ENCODE measurements around the gene IQSEC3. TPM values are rescaled to one million over a fixed set of nuclear protein-coding genes. Genes with fewer than 3 reads are reported as not detected.

Gene IQSEC3
- polyA plus RNA-seq, 1 donor from 2014 or later, result 2.4 TPM

DNA sequence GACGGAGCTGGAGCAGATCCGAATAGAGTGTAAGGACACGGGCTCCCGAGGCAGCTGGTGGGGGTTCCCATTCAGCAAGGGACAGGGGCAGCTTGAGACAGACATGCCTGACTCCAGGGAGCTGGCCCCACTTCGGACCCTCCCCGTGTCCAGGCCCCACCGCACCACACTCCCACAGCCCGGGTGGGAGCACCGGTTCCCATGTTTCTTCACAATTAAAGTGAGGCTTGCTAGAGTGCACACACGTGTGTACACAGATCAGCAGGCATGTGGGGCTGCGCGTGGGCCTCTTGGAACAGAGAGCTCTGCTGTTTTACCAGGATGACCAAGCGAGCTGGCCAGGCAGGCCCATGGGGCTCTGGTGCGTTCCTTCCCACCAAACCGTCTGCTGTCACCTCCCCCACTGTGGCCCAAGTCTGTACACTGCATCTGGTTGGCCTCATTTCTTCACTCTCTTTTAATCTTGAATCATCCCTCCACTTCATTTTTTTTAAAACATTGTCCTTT lies 99.3 kb downstream of the IQSEC3 start:
- no peak overlapping the region for H3K27ac ChIP-seq (ENCODE audit: low read length)
- H3K4me2 ChIP-seq (ENCODE audit: low read length), result no peak overlapping the region
- no peaks in the 10 kb centered on the region for H3K27me3 ChIP-seq (ENCODE audit: insufficient read depth, low read depth, low read length)
- H3K4me3 ChIP-seq (ENCODE audit: low read length), result no peak overlapping the region
- no peaks in the 10 kb centered on the region for H3K9me2 ChIP-seq (ENCODE audit: insufficient read depth, low read length)
- H4K20me1 ChIP-seq (ENCODE audit: insufficient read depth), result no peaks in the 10 kb centered on the region
- TF ChIP-seq MXI1 (conservative IDR thresholded peaks at IDR 0.05; ENCODE audit: poor library complexity, severe bottlenecking) (no peak), RAD21 (conservative IDR thresholded peaks at IDR 0.05) (no peak), POLR2AphosphoS5 (IDR thresholded peaks at IDR 0.05) (no peak), EZH2 (IDR thresholded peaks at IDR 0.05; ENCODE audit: borderline replicate concordance, insufficient read depth, low read length, poor library complexity, severe bottlenecking) (no peak), SMC3 (conservative IDR thresholded peaks at IDR 0.05; ENCODE audit: poor library complexity) (no peak), TAF1 (IDR thresholded peaks at IDR 0.05; ENCODE audit: low read depth) (no peak), EP300 (conservative IDR thresholded peaks at IDR 0.05; ENCODE audit: poor library complexity, severe bottlenecking) (no peak)
- TF ChIP-seq, protein P1, sequence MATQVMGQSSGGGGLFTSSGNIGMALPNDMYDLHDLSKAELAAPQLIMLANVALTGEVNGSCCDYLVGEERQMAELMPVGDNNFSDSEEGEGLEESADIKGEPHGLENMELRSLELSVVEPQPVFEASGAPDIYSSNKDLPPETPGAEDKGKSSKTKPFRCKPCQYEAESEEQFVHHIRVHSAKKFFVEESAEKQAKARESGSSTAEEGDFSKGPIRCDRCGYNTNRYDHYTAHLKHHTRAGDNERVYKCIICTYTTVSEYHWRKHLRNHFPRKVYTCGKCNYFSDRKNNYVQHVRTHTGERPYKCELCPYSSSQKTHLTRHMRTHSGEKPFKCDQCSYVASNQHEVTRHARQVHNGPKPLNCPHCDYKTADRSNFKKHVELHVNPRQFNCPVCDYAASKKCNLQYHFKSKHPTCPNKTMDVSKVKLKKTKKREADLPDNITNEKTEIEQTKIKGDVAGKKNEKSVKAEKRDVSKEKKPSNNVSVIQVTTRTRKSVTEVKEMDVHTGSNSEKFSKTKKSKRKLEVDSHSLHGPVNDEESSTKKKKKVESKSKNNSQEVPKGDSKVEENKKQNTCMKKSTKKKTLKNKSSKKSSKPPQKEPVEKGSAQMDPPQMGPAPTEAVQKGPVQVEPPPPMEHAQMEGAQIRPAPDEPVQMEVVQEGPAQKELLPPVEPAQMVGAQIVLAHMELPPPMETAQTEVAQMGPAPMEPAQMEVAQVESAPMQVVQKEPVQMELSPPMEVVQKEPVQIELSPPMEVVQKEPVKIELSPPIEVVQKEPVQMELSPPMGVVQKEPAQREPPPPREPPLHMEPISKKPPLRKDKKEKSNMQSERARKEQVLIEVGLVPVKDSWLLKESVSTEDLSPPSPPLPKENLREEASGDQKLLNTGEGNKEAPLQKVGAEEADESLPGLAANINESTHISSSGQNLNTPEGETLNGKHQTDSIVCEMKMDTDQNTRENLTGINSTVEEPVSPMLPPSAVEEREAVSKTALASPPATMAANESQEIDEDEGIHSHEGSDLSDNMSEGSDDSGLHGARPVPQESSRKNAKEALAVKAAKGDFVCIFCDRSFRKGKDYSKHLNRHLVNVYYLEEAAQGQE (IDR thresholded peaks at IDR 0.05; ENCODE audit: borderline replicate concordance), result no peak
- TF ChIP-seq, protein P2, sequence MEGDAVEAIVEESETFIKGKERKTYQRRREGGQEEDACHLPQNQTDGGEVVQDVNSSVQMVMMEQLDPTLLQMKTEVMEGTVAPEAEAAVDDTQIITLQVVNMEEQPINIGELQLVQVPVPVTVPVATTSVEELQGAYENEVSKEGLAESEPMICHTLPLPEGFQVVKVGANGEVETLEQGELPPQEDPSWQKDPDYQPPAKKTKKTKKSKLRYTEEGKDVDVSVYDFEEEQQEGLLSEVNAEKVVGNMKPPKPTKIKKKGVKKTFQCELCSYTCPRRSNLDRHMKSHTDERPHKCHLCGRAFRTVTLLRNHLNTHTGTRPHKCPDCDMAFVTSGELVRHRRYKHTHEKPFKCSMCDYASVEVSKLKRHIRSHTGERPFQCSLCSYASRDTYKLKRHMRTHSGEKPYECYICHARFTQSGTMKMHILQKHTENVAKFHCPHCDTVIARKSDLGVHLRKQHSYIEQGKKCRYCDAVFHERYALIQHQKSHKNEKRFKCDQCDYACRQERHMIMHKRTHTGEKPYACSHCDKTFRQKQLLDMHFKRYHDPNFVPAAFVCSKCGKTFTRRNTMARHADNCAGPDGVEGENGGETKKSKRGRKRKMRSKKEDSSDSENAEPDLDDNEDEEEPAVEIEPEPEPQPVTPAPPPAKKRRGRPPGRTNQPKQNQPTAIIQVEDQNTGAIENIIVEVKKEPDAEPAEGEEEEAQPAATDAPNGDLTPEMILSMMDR (IDR thresholded peaks at IDR 0.05; ENCODE audit: poor library complexity, severe bottlenecking), result no peak
- no peaks in the 10 kb centered on the region for H3F3A ChIP-seq (ENCODE audit: insufficient read depth, low read length, poor library complexity, severe bottlenecking)
- H3K36me3 ChIP-seq (ENCODE audit: insufficient read depth, low read length), result no peaks in the 10 kb centered on the region
- no peak overlapping the region for H3K9ac ChIP-seq (ENCODE audit: low read length)
- no peak overlapping the region for H2AFZ ChIP-seq (ENCODE audit: low read depth, low read length)
- H3K9me3 ChIP-seq (ENCODE audit: low read length), result no peaks in the 10 kb centered on the region
- no peaks in the 10 kb centered on the region for H3K79me2 ChIP-seq (replicated peaks; ENCODE audit: insufficient read depth, low read length)

DNA sequence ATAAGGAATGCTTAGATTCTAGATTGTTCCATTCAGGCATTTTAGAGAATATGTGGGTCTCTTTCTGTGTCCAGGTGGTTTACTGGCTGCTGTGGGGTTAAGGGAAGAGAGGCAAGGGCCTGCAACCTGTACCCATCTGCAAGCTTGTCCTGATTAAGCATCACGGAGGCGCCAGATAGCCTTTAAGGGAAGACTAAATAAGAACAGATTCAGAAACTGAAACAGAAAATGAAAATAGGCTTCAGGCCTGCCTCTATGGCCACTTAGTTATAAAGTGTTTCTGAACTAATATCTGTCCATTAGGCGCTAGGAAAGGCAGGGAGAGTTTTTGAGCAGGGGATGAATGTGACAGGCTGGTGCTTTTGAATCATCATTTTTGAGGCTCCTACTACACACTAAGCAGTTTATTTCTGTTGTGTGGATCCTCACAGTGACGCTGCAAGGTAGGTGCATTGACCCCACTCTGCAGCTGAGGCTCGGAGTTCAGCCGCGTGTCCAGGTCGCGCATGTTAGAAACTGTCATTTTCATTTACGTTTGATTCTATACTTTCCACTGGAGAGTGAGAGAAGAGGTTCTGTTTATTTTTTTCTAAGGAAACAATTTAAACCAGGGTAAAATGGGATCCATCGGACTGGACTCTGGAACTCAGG lies 100.0 kb downstream of the IQSEC3 start:
- no peaks in the 10 kb centered on the region for H3K9me2 ChIP-seq (ENCODE audit: insufficient read depth, low read length)
- no peak overlapping the region for H3K9ac ChIP-seq (ENCODE audit: low read length)
- no peak overlapping the region for H3K4me3 ChIP-seq (ENCODE audit: low read length)
- H3K79me2 ChIP-seq (replicated peaks; ENCODE audit: insufficient read depth, low read length), result no peaks in the 10 kb centered on the region
- H2AFZ ChIP-seq (ENCODE audit: low read depth, low read length), result no peak overlapping the region
- H3K36me3 ChIP-seq (ENCODE audit: insufficient read depth, low read length), result no peaks in the 10 kb centered on the region
- no peaks in the 10 kb centered on the region for H3F3A ChIP-seq (ENCODE audit: insufficient read depth, low read length, poor library complexity, severe bottlenecking)
- TF ChIP-seq SMC3 (conservative IDR thresholded peaks at IDR 0.05; ENCODE audit: poor library complexity) (no peak), EP300 (conservative IDR thresholded peaks at IDR 0.05; ENCODE audit: poor library complexity, severe bottlenecking) (no peak), TAF1 (IDR thresholded peaks at IDR 0.05; ENCODE audit: low read depth) (no peak), EZH2 (IDR thresholded peaks at IDR 0.05; ENCODE audit: borderline replicate concordance, insufficient read depth, low read length, poor library complexity, severe bottlenecking) (no peak), MXI1 (conservative IDR thresholded peaks at IDR 0.05; ENCODE audit: poor library complexity, severe bottlenecking) (no peak), RAD21 (conservative IDR thresholded peaks at IDR 0.05) (no peak), POLR2AphosphoS5 (IDR thresholded peaks at IDR 0.05) (no peak)
- TF ChIP-seq, protein P1 (IDR thresholded peaks at IDR 0.05; ENCODE audit: borderline replicate concordance), result no peak
- TF ChIP-seq, protein P2 (IDR thresholded peaks at IDR 0.05; ENCODE audit: poor library complexity, severe bottlenecking), result no peak
- no peak overlapping the region for H3K4me2 ChIP-seq (ENCODE audit: low read length)
- no peaks in the 10 kb centered on the region for H3K27me3 ChIP-seq (ENCODE audit: insufficient read depth, low read depth, low read length)
- H3K9me3 ChIP-seq (ENCODE audit: low read length), result no peaks in the 10 kb centered on the region
- no peak overlapping the region for H3K27ac ChIP-seq (ENCODE audit: low read length)
- no peaks in the 10 kb centered on the region for H4K20me1 ChIP-seq (ENCODE audit: insufficient read depth)

Measured in neural cell (in vitro differentiated cells).